Esophagus muscularis mucosa (tissue), 4 donors: Measurements from ENCODE around the gene PHF21A.

Experiments
- CTCF ChIP-seq, 3 experiments: fragments of 200-600 bp in 2 of 3; fragments of 450-650 bp in 1 of 3; sonication (generic) in 2 of 3; IDR thresholded peaks; one replicate each; pipeline ENCODE4 v1.5.1; 2017 to 2019; ENCODE audit warnings: antibody characterized with exemption in 3 of 3, mild to moderate bottlenecking in 2 of 3, moderate library complexity in 1 of 3
- EP300 ChIP-seq: sonication (generic); formaldehyde crosslinking; IDR thresholded peaks from one replicate; pipeline ENCODE4 v1.6.1; 2017; ENCODE audit warnings: antibody characterized with exemption
- POLR2A ChIP-seq: fragments of 450-650 bp; IDR thresholded peaks from one replicate; pipeline ENCODE4 v1.6.1; 2017; ENCODE audit warnings: antibody characterized with exemption, moderate library complexity, mild to moderate bottlenecking, low read depth

DNA sequence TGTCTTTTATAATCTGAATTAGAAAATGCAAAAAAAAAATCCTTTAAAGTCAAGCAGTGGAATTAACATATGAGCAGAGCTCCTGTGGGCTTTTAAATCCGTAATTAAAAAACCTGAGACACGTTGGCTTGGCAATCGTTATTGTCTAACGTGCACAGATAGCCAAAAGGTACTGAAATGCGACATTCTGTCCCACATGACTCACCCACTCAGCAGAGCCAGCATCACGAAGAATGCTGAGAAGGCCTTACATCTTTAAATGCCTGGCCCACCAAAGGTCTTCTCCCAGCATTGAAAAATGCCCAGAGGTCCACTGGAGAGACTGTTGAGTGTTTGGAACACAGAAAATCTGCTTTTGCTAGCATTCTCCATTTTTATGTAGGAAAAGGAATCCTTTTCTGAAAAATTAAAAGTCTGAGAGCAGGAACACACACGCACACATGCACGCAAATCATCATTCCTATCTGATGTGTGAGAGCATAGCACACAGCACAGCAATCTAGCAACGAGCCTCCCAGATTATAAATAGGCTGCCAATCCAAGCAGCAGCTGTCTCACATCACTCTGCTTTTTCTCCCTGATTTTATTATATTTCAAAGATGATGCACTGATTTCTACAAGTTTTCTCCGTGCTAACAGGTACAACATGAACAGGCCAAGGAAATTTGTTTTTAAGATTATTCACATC lies 94.5 kb downstream of the PHF21A start:
- TF ChIP-seq CTCF (IDR thresholded peaks at IDR 0.05) (no peak), POLR2A (no peak), EP300 (no peak)
